LNCAP (cell line): ENCODE measurements around the gene BMX.

ENCODE experiments used
- TF ChIP-seq, protein P1 (sequence below): fragments of 450-650 bp; IDR thresholded peaks from 2 replicates; pipeline ENCODE4 v1.5.1; 2017; ENCODE audit warnings: mild to moderate bottlenecking

BMX gene

DNA sequence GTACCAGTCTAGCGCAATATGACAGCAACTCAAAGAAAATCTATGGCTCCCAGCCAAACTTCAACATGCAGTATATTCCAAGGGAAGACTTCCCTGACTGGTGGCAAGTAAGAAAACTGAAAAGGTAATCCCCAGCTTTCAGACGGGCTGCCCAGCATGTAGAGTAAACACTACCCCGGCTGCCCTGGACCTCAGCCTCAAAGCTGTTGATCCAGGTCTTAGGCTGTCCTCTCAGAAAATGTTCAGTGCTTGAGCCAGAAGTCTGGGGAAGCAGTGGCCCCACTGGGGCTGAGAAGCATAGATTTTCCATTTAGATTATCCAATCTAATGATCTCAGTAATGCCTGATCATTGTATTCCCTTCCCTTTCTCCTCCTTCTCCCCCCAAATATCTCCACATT, 21.9 kb downstream of the BMX start:
- TF ChIP-seq, protein P1, sequence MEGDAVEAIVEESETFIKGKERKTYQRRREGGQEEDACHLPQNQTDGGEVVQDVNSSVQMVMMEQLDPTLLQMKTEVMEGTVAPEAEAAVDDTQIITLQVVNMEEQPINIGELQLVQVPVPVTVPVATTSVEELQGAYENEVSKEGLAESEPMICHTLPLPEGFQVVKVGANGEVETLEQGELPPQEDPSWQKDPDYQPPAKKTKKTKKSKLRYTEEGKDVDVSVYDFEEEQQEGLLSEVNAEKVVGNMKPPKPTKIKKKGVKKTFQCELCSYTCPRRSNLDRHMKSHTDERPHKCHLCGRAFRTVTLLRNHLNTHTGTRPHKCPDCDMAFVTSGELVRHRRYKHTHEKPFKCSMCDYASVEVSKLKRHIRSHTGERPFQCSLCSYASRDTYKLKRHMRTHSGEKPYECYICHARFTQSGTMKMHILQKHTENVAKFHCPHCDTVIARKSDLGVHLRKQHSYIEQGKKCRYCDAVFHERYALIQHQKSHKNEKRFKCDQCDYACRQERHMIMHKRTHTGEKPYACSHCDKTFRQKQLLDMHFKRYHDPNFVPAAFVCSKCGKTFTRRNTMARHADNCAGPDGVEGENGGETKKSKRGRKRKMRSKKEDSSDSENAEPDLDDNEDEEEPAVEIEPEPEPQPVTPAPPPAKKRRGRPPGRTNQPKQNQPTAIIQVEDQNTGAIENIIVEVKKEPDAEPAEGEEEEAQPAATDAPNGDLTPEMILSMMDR = no peak

DNA sequence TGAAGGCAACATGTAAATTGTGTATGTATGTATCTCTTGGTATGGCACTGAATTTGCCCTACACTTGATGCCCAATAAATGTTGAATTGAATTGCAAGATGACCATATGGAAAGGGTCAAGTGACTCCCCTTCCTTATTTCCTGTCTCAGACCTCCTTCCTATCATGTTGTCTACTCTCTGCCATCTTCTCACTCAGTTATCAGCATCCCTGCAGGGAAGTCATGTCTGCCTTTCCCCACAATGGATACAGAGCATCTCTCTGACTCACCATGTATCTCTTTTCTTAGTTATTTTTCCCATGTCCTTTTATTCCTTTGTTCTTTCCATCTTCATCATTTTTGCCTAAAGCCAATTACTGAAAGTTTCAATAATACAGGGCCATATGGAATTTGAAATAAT, 22.5 kb downstream of the BMX start:
- TF ChIP-seq, protein P1 = no peak

DNA sequence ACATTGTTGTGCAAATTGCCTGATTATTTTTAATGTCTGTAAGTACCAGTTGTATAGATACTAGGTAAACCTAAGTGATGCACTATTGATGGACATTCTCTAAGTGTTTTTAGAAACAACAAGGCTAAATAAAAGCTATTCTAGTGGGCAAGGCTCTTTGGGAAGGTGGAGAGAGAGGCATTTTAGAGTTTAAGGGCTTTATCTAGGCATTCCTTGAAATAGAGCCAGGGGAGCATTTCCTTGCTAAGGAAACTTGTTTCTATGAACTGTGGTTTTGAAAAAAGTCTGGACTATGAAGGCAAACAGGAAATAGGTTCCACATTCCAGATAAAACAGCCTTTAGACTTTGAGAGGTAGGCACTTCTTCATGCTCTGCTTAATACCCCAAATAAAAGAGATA, 23.8 kb downstream of the BMX start:
- TF ChIP-seq, protein P1 = no peak

DNA sequence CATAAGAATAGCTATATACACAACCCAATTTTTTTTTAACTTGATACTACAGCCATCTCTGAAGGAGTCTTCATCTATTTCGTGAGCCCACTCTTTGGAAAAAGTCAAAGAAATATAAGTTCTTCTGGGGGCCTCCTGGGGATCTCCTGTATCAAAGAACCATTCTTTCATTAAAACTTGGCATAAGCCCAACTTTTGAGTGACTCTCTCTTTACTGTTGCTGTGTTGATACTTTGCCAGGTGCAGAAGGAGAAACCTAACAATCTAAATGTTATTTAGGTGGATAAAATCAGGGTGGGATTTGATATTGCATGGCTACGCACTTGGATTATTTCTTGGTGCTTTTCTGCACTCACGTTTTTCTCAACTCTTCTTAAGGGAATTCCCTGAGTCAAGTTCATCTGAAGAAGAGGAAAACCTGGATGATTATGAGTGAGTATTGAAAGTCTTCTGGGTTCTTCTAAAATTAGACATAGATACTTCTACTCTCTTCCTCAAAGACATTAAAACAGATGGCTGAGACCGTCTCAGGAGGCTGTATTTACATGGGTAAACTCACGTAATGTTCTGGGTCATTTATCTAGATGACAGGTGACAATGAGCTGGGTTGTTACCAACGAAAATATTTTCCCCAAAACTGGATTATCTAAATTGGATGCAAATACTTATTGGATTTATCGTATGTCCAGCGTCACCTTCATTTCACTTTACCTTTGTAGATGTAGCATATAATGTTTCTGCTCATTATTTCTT, 25.2 kb downstream of the BMX start:
- TF ChIP-seq, protein P1 = no peak

DNA sequence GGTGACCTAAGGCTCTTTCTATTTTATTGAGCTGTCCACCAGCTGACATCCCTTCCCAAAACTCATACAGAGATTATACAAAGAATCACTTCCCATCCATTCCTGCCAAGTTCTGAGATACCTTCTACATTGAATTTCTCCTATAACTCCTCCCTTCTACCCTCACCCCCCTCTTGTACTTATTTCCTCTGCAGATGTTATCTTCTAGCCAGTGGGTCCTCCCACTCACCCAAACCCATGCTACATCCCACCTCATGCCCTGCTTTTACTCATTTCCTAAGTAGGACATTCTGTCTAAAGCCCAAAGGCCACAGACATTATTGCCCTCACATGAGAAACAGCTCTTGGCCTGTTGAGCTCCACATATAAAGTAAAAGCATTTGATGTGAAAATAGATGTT, 28.6 kb downstream of the BMX start:
- TF ChIP-seq, protein P1 = no peak

DNA sequence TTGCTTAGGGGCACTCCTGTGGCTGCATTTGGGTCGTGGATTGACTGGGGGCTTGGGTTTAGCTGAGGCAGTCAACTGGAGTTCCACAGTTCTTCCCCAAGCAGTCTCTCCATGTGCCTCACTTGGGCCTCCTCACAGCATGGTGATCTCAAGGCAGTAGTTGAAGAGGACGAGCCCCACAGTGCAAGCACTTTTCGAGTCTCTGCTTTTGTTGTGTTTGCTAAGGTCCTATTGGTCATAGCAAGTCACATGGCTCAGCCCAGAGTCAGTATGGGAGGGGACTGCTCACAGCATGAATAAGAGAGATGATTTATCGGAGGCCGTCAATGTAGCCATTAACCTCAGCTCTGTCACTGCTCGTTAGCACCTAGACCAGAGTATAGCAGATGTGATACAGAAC, 29.7 kb downstream of the BMX start:
- TF ChIP-seq, protein P1 = no peak

DNA sequence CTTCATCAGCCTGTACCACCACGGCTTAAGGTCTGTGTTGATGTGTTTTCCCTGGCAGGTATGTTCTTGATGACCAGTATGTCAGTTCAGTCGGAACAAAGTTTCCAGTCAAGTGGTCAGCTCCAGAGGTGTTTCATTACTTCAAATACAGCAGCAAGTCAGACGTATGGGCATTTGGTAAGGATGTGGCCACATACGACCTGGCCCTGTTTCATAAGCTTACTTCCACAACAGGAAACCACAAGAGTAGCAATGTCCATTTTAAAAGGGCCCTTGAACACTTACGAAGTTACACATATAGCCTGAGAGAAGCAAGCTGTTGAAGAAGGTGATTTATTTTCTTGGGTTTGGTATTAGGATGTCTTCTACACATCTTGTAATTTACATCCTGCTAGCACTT, 46.1 kb downstream of the BMX start:
- TF ChIP-seq, protein P1 = no peak

DNA sequence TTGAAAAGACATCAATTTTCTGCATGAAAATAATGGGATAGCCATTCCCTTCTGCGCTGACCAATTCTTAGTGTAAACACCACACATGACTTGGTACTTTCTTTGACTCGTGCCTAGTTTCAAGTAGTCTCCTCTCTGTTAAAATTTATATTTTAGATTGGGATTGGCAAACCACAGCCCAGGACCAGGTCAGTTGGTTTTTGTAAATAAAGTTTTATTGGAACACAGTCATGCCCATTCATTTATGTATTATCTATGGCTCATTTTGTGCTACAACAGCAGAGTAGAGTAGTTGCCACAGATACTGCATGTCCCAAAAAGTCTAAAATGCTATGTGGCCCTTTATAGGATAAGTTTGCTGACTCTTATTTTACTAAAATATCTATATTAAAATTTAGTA, 46.7 kb downstream of the BMX start:
- TF ChIP-seq, protein P1 = no peak
